Measurements from ENCODE around the gene KATNAL2.

The KATNAL2 gene

GRCh38 chr18:47113796-47114540 lies 196.6 kb downstream of the KATNAL2 start:
- no peak for DNase-seq (ENCODE audit: low read depth)

GRCh38 chr18:47115205-47115604 lies 197.8 kb downstream of the KATNAL2 start:
- no peak for DNase-seq (ENCODE audit: low read depth)

GRCh38 chr18:47118981-47119380 lies 201.6 kb downstream of the KATNAL2 start:
- no peak for DNase-seq (ENCODE audit: low read depth)

- DNase-seq (ENCODE audit: low read depth), result peak; percentile 5
Observed at GRCh38 chr18:47120428-47120827, 203.0 kb downstream of the KATNAL2 start.

GRCh38 chr18:47121146-47121545 lies 203.7 kb downstream of the KATNAL2 start:
- DNase-seq (ENCODE audit: low read depth), result no peak

GRCh38 chr18:47141289-47141688 lies 223.9 kb downstream of the KATNAL2 start:
- no peak for DNase-seq (ENCODE audit: low read depth)

GRCh38 chr18:47143153-47143552 lies 225.8 kb downstream of the KATNAL2 start:
- no peak for DNase-seq (ENCODE audit: low read depth)

- DNase-seq (ENCODE audit: low read depth), result no peak
Observed at GRCh38 chr18:47143899-47144485, 226.6 kb downstream of the KATNAL2 start.

GRCh38 chr18:47146206-47146605 lies 228.8 kb downstream of the KATNAL2 start:
- DNase-seq (ENCODE audit: low read depth), result no peak

GRCh38 chr18:47149457-47150028 lies 232.1 kb downstream of the KATNAL2 start:
- no peak for DNase-seq (ENCODE audit: low read depth)

GRCh38 chr18:47150029-47150823 lies 232.8 kb downstream of the KATNAL2 start, which contains the start of gene HDHD2:
Gene HDHD2 (minus strand): TSS chr18:47150500. CDS start chr18:47136439, 14,061 bp downstream.
- peak; percentile 81 for DNase-seq (ENCODE audit: low read depth)

GRCh38 chr18:47150824-47151366 lies 233.5 kb downstream of the KATNAL2 start:
- DNase-seq (ENCODE audit: low read depth), result no peak

GRCh38 chr18:47151439-47151838 lies 234.0 kb downstream of the KATNAL2 start:
- DNase-seq (ENCODE audit: low read depth), result no peak

Measured in activated T-cell treated with anti-CD3 and anti-CD28 coated beads for 24 hours (primary cell).